Ovary (tissue), 3 donors: ENCODE results near the gene BMI1.

ENCODE experiments used
- POLR2A ChIP-seq: fragments of 450-650 bp; IDR thresholded peaks from one replicate; pipeline ENCODE4 v1.6.1; 2017; ENCODE audit warnings: antibody characterized with exemption, mild to moderate bottlenecking, moderate library complexity
- TF ChIP-seq, protein P1 (sequence below), 3 donors: fragments of 450-650 bp in 2 of 3; fragments of 200-600 bp in 1 of 3; IDR thresholded peaks; one replicate each; pipeline versions ENCODE4 v1.5.1 to v1.8.0; 2016 to 2022; ENCODE audit warnings: antibody characterized with exemption in 3 of 3, mild to moderate bottlenecking in 1 of 3
- donor health status: DM: no; HTN: no; CAD: no.

DNA sequence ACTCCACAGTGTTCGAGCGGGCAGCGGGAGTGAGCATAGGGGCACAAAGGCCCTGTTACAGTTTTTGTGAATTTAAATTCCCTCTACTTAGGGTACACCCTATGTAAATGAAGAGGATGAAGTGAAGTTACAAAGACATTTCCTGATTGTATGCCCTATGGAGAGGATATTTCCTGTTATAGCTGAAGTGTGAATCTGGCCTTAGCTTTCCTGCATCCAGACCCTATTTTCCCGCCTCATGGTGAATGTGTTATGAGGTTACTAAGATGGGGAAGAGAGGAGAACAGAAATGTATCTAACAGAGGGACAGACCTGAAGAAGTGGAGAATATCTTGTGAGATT, 42.5 kb upstream of the BMI1 start:
- TF ChIP-seq, protein P1, sequence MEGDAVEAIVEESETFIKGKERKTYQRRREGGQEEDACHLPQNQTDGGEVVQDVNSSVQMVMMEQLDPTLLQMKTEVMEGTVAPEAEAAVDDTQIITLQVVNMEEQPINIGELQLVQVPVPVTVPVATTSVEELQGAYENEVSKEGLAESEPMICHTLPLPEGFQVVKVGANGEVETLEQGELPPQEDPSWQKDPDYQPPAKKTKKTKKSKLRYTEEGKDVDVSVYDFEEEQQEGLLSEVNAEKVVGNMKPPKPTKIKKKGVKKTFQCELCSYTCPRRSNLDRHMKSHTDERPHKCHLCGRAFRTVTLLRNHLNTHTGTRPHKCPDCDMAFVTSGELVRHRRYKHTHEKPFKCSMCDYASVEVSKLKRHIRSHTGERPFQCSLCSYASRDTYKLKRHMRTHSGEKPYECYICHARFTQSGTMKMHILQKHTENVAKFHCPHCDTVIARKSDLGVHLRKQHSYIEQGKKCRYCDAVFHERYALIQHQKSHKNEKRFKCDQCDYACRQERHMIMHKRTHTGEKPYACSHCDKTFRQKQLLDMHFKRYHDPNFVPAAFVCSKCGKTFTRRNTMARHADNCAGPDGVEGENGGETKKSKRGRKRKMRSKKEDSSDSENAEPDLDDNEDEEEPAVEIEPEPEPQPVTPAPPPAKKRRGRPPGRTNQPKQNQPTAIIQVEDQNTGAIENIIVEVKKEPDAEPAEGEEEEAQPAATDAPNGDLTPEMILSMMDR (IDR thresholded peaks at IDR 0.05) = no peak
- TF ChIP-seq POLR2A = no peak
